GM19328 (cell line): ENCODE measurements around the gene CEP350.

ENCODE experiments used
- ATAC-seq: cut with Tn5 transposase; IDR thresholded peaks from one replicate; pipeline ENCODE4 v1.9.1; 2021; ENCODE audit warnings: mild to moderate bottlenecking, moderate library complexity; ENCODE audit not compliant: unreplicated experiment

CEP350 gene

GRCh38 chr1:179954493-179955286, at the start of gene CEP350:
Gene CEP350 (plus strand): TSS chr1:179954810. CDS start chr1:179986182, 31,372 bp downstream.
- ATAC-seq, result peak; percentile 84

- ATAC-seq, result no peak
Observed at GRCh38 chr1:179910934-179911333, 43.7 kb upstream of the CEP350 start.

GRCh38 chr1:179911812-179912211, 42.8 kb upstream of the CEP350 start:
- ATAC-seq, result no peak

- ATAC-seq, result no peak
Observed at GRCh38 chr1:179917601-179918429, 36.8 kb upstream of the CEP350 start.

- ATAC-seq, result no peak
Observed at GRCh38 chr1:179921472-179921871, 33.1 kb upstream of the CEP350 start.

GRCh38 chr1:179921981-179922872, 32.4 kb upstream of the CEP350 start:
- ATAC-seq, result no peak

- ATAC-seq, result no peak
Observed at GRCh38 chr1:179923029-179923428, 31.6 kb upstream of the CEP350 start.

- no peak for ATAC-seq
Observed at GRCh38 chr1:179924268-179924667, 30.3 kb upstream of the CEP350 start.

GRCh38 chr1:179925302-179925701, 29.3 kb upstream of the CEP350 start:
- ATAC-seq, result no peak

- no peak for ATAC-seq
Observed at GRCh38 chr1:179925922-179926849, 28.4 kb upstream of the CEP350 start.

- ATAC-seq, result no peak
Observed at GRCh38 chr1:179926850-179927205, 27.8 kb upstream of the CEP350 start.

GRCh38 chr1:179929955-179930798, 24.4 kb upstream of the CEP350 start:
- ATAC-seq, result no peak

GRCh38 chr1:179930867-179931266, 23.7 kb upstream of the CEP350 start:
- no peak for ATAC-seq

- no peak for ATAC-seq
Observed at GRCh38 chr1:179933219-179933618, 21.4 kb upstream of the CEP350 start.

- ATAC-seq, result no peak
Observed at GRCh38 chr1:179935909-179936496, 18.6 kb upstream of the CEP350 start.

- no peak for ATAC-seq
Observed at GRCh38 chr1:179937668-179938254, 16.8 kb upstream of the CEP350 start.

GRCh38 chr1:179938752-179939151, 15.9 kb upstream of the CEP350 start:
- ATAC-seq, result no peak

GRCh38 chr1:179939941-179940340, 14.7 kb upstream of the CEP350 start:
- no peak for ATAC-seq
